ENCODE results near the gene GFY. TPM values are rescaled to one million over a fixed set of nuclear protein-coding genes. Genes with fewer than 3 reads are reported as not detected.

The GFY gene
- polyA plus RNA-seq, 1 donor from 2014 or later: not detected

DNA sequence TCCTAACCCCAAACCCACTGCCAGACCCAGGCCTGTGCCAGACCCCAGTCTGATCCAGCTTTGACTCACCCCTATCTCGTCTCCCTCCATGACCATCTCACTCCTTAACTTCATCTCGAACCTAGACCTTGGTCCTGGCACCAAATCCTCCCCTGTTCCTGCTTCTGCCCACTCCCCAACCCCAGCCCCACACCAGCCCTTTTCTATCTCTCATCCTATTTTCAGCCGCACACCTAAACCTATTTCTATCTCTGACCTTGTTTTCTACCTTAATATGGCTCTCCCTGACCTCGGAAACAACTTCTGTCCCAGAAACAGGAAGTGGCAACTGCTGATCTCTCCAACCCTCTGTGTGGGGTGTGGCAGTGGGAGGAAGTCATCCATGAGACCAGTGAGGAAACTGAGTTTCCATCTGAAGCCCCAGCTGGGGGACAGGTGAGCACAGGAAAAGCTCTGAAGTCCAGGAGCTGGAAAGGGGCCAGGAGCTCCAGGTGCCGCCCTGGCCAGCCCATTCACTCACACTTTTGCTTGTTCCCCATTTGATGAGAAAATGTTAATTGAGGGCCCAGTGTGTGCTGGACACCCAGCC is 15.7 kb upstream of the GFY start:
- H3K9me2 ChIP-seq (ENCODE audit: insufficient read depth, low read length): no peaks in the 10 kb centered on the region
- no peak for TF ChIP-seq CTCF (IDR thresholded peaks at IDR 0.05; ENCODE audit: poor library complexity, severe bottlenecking)
- TF ChIP-seq POLR2AphosphoS5 (IDR thresholded peaks at IDR 0.05): no peak
- TF ChIP-seq EP300 (conservative IDR thresholded peaks at IDR 0.05; ENCODE audit: poor library complexity, severe bottlenecking): no peak
- no peak for TF ChIP-seq MXI1 (conservative IDR thresholded peaks at IDR 0.05; ENCODE audit: poor library complexity, severe bottlenecking)
- TF ChIP-seq TAF1 (IDR thresholded peaks at IDR 0.05; ENCODE audit: low read depth): no peak
- TF ChIP-seq SMC3 (conservative IDR thresholded peaks at IDR 0.05; ENCODE audit: poor library complexity): no peak
- TF ChIP-seq RAD21 (conservative IDR thresholded peaks at IDR 0.05): no peak
- TF ChIP-seq REST (IDR thresholded peaks at IDR 0.05; ENCODE audit: borderline replicate concordance): no peak
- no peak for TF ChIP-seq EZH2 (IDR thresholded peaks at IDR 0.05; ENCODE audit: borderline replicate concordance, insufficient read depth, low read length, poor library complexity, severe bottlenecking)
- no peak overlapping the region for H3K4me2 ChIP-seq (ENCODE audit: low read length)
- H3K9me3 ChIP-seq (ENCODE audit: low read length): no peaks in the 10 kb centered on the region
- no peak overlapping the region for H3K4me3 ChIP-seq (ENCODE audit: low read length)
- H2AFZ ChIP-seq (ENCODE audit: low read depth, low read length): no peak overlapping the region
- no peak overlapping the region for H3K9ac ChIP-seq (ENCODE audit: low read length)
- no peaks in the 10 kb centered on the region for H3K36me3 ChIP-seq (ENCODE audit: insufficient read depth, low read length)
- H3K79me2 ChIP-seq (replicated peaks; ENCODE audit: insufficient read depth, low read length): no peaks in the 10 kb centered on the region
- H3K27ac ChIP-seq (ENCODE audit: low read length): no peak overlapping the region
- H3F3A ChIP-seq (ENCODE audit: insufficient read depth, low read length, poor library complexity, severe bottlenecking): no peaks in the 10 kb centered on the region
- no peaks in the 10 kb centered on the region for H3K27me3 ChIP-seq (ENCODE audit: insufficient read depth, low read depth, low read length)
- H4K20me1 ChIP-seq (ENCODE audit: insufficient read depth): no peaks in the 10 kb centered on the region

DNA sequence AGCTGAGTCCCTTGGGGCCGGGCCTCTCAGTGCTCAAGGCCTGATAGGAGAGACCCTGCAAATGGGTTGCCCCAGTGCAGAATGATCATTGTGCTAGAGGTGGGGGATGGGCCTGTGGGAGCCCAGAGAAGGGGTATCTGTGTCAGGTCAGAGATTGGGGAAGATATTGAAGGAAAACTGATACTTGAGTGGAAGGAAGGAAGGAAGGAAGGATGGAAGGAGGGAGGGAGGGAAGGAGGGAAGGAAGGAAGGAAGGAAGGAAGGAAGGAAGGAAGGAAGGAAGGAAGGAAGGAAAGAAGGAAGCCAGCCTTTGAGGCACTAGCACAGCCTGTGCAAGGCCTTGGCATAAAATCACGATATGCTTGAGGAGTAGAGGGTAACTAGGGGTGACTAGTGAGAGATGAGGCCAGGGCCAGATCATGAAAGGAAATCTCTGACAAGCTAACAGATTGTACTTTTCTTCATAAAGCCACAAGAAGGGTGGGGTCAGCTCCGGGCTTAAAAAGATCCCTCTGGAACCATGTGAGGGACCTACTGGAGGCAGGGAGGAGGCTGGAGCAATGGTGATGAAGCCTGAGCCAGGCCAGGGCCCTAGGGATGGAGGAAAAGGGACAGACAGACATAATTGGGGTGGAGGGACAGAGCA is 13.4 kb upstream of the GFY start:
- Histone ChIP-seq H3K9me2 (ENCODE audit: insufficient read depth, low read length) (no peaks in the 10 kb centered on the region), H3K27ac (ENCODE audit: low read length) (no peak overlapping the region), H3K36me3 (ENCODE audit: insufficient read depth, low read length) (no peaks in the 10 kb centered on the region), H4K20me1 (ENCODE audit: insufficient read depth) (no peaks in the 10 kb centered on the region), H3K9me3 (ENCODE audit: low read length) (no peaks in the 10 kb centered on the region), H2AFZ (ENCODE audit: low read depth, low read length) (no peak overlapping the region), H3K79me2 (replicated peaks; ENCODE audit: insufficient read depth, low read length) (no peaks in the 10 kb centered on the region), H3K27me3 (ENCODE audit: insufficient read depth, low read depth, low read length) (no peaks in the 10 kb centered on the region), H3K4me2 (ENCODE audit: low read length) (no peak overlapping the region), H3K4me3 (ENCODE audit: low read length) (no peak overlapping the region), H3K9ac (ENCODE audit: low read length) (no peak overlapping the region), H3F3A (ENCODE audit: insufficient read depth, low read length, poor library complexity, severe bottlenecking) (no peaks in the 10 kb centered on the region)
- no peak for TF ChIP-seq RAD21 (conservative IDR thresholded peaks at IDR 0.05)
- no peak for TF ChIP-seq SMC3 (conservative IDR thresholded peaks at IDR 0.05; ENCODE audit: poor library complexity)
- TF ChIP-seq POLR2AphosphoS5 (IDR thresholded peaks at IDR 0.05): no peak
- TF ChIP-seq MXI1 (conservative IDR thresholded peaks at IDR 0.05; ENCODE audit: poor library complexity, severe bottlenecking): no peak
